H1 (cell line): ENCODE results near the gene RBFOX1. TPM values are rescaled to one million over a fixed set of nuclear protein-coding genes. Genes with fewer than 3 reads are reported as not detected.

Experiments used
- CTCF ChIA-PET: fragments of 300-600 bp; sonication (Branson Sonifier 250); formaldehyde crosslinking; loops from one replicate; lab custom pipeline; 2021; ENCODE audit not compliant: partially characterized antibody; lab: Charles Lee
- POLR2A ChIA-PET: fragments of 300-600 bp; sonication (Branson Sonifier 250); formaldehyde crosslinking; loops from one replicate; lab custom pipeline; 2021; ENCODE audit warnings: inconsistent platforms; ENCODE audit not compliant: partially characterized antibody; lab: Charles Lee
- DNase-seq, 2 experiments: peaks; one replicate each; pipeline versions ENCODE4 v3.0.0 to v3.0.0-alpha.2; 2010 to 2022; ENCODE audit warnings: low spot score in 2 of 2, low read depth in 1 of 2, mixed read lengths in 1 of 2
- FAIRE-seq: peaks from 2 replicates; lab custom pipeline; 2011; peaks lifted over from hg19 to GRCh38; lab: Jason Lieb, UNC
- H2AFZ ChIP-seq: 2 replicates; pipeline ENCODE4 v1.8.1; 2012; ENCODE audit warnings: low read length, inconsistent platforms
- H2AK5ac ChIP-seq: 2 replicates; pipeline ENCODE4 v1.6.1; 2013; ENCODE audit warnings: low read depth, low read length
- H2BK120ac ChIP-seq: replicated peaks from 2 replicates; pipeline ENCODE3; 2013; ENCODE audit warnings: low read depth, low read length, inconsistent platforms
- H2BK12ac ChIP-seq: 2 replicates; pipeline ENCODE4 v1.6.1; 2013; ENCODE audit warnings: low read depth, low read length
- H2BK15ac ChIP-seq: 2 replicates; pipeline ENCODE4 v1.6.1; 2013; ENCODE audit warnings: low read length
- H2BK20ac ChIP-seq: 2 replicates; pipeline ENCODE4 v1.6.1; 2013; ENCODE audit warnings: low read length
- H2BK5ac ChIP-seq: 2 replicates; pipeline ENCODE4 v1.6.1; 2013; ENCODE audit warnings: low read depth, low read length
- H3K14ac ChIP-seq: 2 replicates; pipeline ENCODE4 v1.6.1; 2013; ENCODE audit warnings: inconsistent platforms; ENCODE audit not compliant: insufficient read length
- H3K18ac ChIP-seq: 2 replicates; pipeline ENCODE4 v1.6.1; 2013; ENCODE audit warnings: low read length; ENCODE audit errors: extremely low read depth
- H3K23ac ChIP-seq: 2 replicates; pipeline ENCODE4 v1.6.1; 2013; ENCODE audit warnings: inconsistent platforms; ENCODE audit not compliant: insufficient read length
- H3K23me2 ChIP-seq: 2 replicates; pipeline ENCODE4 v1.6.1; 2013; ENCODE audit warnings: low read depth, low read length
- H3K27ac ChIP-seq: 2 replicates; pipeline ENCODE4 v1.6.1; 2011; ENCODE audit warnings: low read depth, low read length, inconsistent platforms
- H3K27me3 ChIP-seq, 4 experiments: replicated peaks in 1 of 4; 1 replicate in 1 of 4; 2 replicates in 3 of 4; pipeline versions ENCODE4 v1.6.1 to v1.8.1; 2011 to 2013; ENCODE audit warnings: low read length in 3 of 4, mild to moderate bottlenecking in 3 of 4, inconsistent platforms in 2 of 4, mixed read lengths in 2 of 4, moderate library complexity in 1 of 4; ENCODE audit not compliant: control insufficient read depth in 3 of 4, insufficient read depth in 3 of 4; ENCODE audit errors: extremely low read depth in 1 of 4
- H3K36me3 ChIP-seq, 4 experiments: 2 replicates each; pipeline versions ENCODE4 v1.6.1 to v1.8.1; 2011 to 2013; ENCODE audit warnings: mild to moderate bottlenecking in 4 of 4, low read length in 3 of 4, moderate library complexity in 2 of 4, control low read depth in 1 of 4, inconsistent platforms in 1 of 4; ENCODE audit not compliant: insufficient read depth in 4 of 4, control insufficient read depth in 2 of 4
- H3K4ac ChIP-seq: replicated peaks from 2 replicates; pipeline ENCODE3; 2013; ENCODE audit warnings: low read length, low read depth, mixed read lengths, inconsistent platforms; ENCODE audit not compliant: insufficient read length
- H3K4me1 ChIP-seq, 4 experiments: replicated peaks in 1 of 4; 1 replicate in 1 of 4; 2 replicates in 3 of 4; pipeline versions ENCODE4 v1.6.1 to v1.8.1; 2011 to 2013; ENCODE audit warnings: low read length in 3 of 4, inconsistent platforms in 2 of 4, mixed read lengths in 1 of 4; ENCODE audit not compliant: insufficient read depth in 4 of 4, control insufficient read depth in 3 of 4
- H3K4me2 ChIP-seq, 2 experiments: 2 replicates each; pipeline versions ENCODE4 v1.6.1 to v1.8.1; 2011 to 2013; ENCODE audit warnings: low read depth in 2 of 2, low read length in 2 of 2, control low read depth in 1 of 2, inconsistent platforms in 1 of 2, mild to moderate bottlenecking in 1 of 2; ENCODE audit not compliant: insufficient read depth in 1 of 2
- H3K4me3 ChIP-seq, 4 experiments: fragments of 200-600, 300-600 bp in 1 of 4; sonication (generic), shearing (Covaris generic), sonication (Bioruptor Twin) in 1 of 4; 2 replicates each; pipeline versions ENCODE4 v1.5.1 to v1.8.1; 2011 to 2016; ENCODE audit warnings: low read length in 4 of 4, low read depth in 3 of 4, control low read depth in 2 of 4, inconsistent platforms in 2 of 4, mild to moderate bottlenecking in 2 of 4, mixed read lengths in 1 of 4, moderate library complexity in 1 of 4; ENCODE audit not compliant: insufficient read depth in 2 of 4; ENCODE audit errors: extremely low read depth in 1 of 4
- H3K56ac ChIP-seq: replicated peaks from 2 replicates; pipeline ENCODE3; 2013; ENCODE audit warnings: low read depth, mild to moderate bottlenecking, mixed read lengths, low read length, inconsistent platforms; ENCODE audit not compliant: insufficient read length
- H3K79me1 ChIP-seq: 2 replicates; pipeline ENCODE4 v1.6.1; 2013; ENCODE audit warnings: low read depth, low read length, control low read depth
- H3K79me2 ChIP-seq, 2 experiments: 2 replicates each; pipeline versions ENCODE4 v1.6.1 to v1.8.1; 2012 to 2013; ENCODE audit warnings: low read length in 2 of 2, mild to moderate bottlenecking in 2 of 2, inconsistent platforms in 1 of 2; ENCODE audit not compliant: insufficient read depth in 2 of 2, control insufficient read depth in 1 of 2
- H3K9ac ChIP-seq, 4 experiments: replicated peaks in 1 of 4; 1 replicate in 1 of 4; 2 replicates in 3 of 4; pipeline versions ENCODE4 v1.6.1 to v1.8.1; 2011 to 2013; ENCODE audit warnings: low read depth in 3 of 4, low read length in 3 of 4, control low read depth in 2 of 4, mild to moderate bottlenecking in 2 of 4, moderate library complexity in 2 of 4, inconsistent platforms in 1 of 4; ENCODE audit errors: extremely low read depth in 1 of 4
- H3K9me3 ChIP-seq, 2 experiments: 2 replicates each; pipeline versions ENCODE4 v1.6.1 to v1.8.1; 2012 to 2013; ENCODE audit warnings: mild to moderate bottlenecking in 2 of 2, moderate library complexity in 2 of 2, control low read depth in 1 of 2, inconsistent platforms in 1 of 2, low read depth in 1 of 2, low read length in 1 of 2, mixed read lengths in 1 of 2; ENCODE audit not compliant: insufficient read depth in 2 of 2
- H4K20me1 ChIP-seq, 2 experiments: replicated peaks in 1 of 2; 2 replicates each; pipeline versions ENCODE3 to v1.8.1; 2011 to 2013; ENCODE audit warnings: inconsistent platforms in 2 of 2, low read length in 2 of 2, mild to moderate bottlenecking in 1 of 2; ENCODE audit not compliant: insufficient read depth in 2 of 2, control insufficient read depth in 1 of 2
- H4K5ac ChIP-seq: 2 replicates; pipeline ENCODE4 v1.6.1; 2013; ENCODE audit warnings: low read length, low read depth, mixed read lengths, inconsistent platforms; ENCODE audit not compliant: insufficient read length
- H4K8ac ChIP-seq: 2 replicates; pipeline ENCODE4 v1.8.0; 2013; ENCODE audit warnings: mild to moderate bottlenecking, moderate library complexity, low read length, inconsistent platforms; ENCODE audit not compliant: insufficient read depth; ENCODE audit errors: extremely low read depth
- H4K91ac ChIP-seq: replicated peaks from 2 replicates; pipeline ENCODE3; 2013; ENCODE audit warnings: low read length, mixed read lengths, inconsistent platforms; ENCODE audit not compliant: insufficient read length
- WGBS, 2 experiments: shearing (Covaris generic) in 1 of 2; methylation state at CpG; one replicate each; pipeline versions ENCODE4 v1.1.6 to v1.1.7; 2013 to 2015; ENCODE audit warnings: low lambda C conversion rate in 2 of 2, mixed read lengths in 2 of 2, inconsistent platforms in 1 of 2, low coverage in 1 of 2, missing lambda C conversion rate in 1 of 2; ENCODE audit not compliant: insufficient replicate concordance in 2 of 2, insufficient coverage in 1 of 2, insufficient read length in 1 of 2; ENCODE audit errors: extremely low coverage in 1 of 2, missing lambda C conversion rate in 1 of 2; 5-methylcytosine and 5-hydroxymethylcytosine counted together
- polyA plus RNA-seq, 7 experiments: library from polyadenylated mRNA; depleted of rRNA in 3 of 7; stranded (reverse) in 5 of 7; unstranded in 2 of 7; fragments of >200 nt in 5 of 7; fragments of 200-250 nt in 2 of 7; gene quantifications; 1 replicate in 5 of 7; 2 replicates in 1 of 7; 4 replicates in 1 of 7; pipeline versions ENCODE4 v1.2.1 to v1.2.3, GENCODE V29; 2011 to 2013; ENCODE audit warnings: missing spikeins in 2 of 7, mixed read lengths in 2 of 7
- total RNA-seq: library from RNA; stranded (reverse); fragmentation: NEBNext Ultra II Directional; extraction: Animal tissue kit (Norgen Biotek cat#: 25700); gene quantifications from 2 replicates; pipeline ENCODE4 v1.2.1, GENCODE V29; 2021

The RBFOX1 gene
- total and polyA plus RNA-seq, 2 of the 8 experiments (the other 6 are each of a cell fraction or from before 2014, with no cell fraction given): 1.7 to 2.8 TPM

DNA sequence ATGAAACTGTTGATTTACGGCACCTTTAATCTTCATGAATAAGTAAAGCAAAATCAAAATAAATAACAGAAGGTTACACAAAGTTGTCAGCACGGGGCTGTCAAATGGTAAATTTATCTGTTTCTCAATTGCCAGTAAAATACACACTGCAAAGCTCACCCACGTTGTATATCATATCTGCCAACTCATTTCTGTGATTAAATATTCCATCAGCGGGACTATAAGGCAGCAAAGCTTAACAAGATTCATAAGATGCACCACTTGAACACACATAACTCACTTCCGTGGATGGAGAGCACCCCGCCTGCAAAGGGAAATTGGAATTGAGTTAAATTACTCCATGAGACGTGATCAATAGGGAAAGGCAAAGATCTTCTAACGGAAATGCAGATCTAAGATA, 280.0 kb downstream of the RBFOX1 start:
- no peak overlapping the region for H2AFZ ChIP-seq
- no peak overlapping the region for H2BK12ac ChIP-seq
- no peaks in the 10 kb centered on the region for H4K20me1 ChIP-seq
- no peak overlapping the region for H3K27ac ChIP-seq
- H2AK5ac ChIP-seq: no peak overlapping the region
- 91% methylated on average over 8 of the region's 8 CpGs; no CpG with 5 or more reads in 1 of the 2 experiments for WGBS, 2 experiments
- no peak overlapping the region for H2BK120ac ChIP-seq
- ChIA-PET POLR2A (no interaction called here), CTCF (no interaction called here)
- no peaks in the 10 kb centered on the region for H3K23me2 ChIP-seq
- H3K23ac ChIP-seq: no peak overlapping the region
- no peak overlapping the region for H2BK15ac ChIP-seq
- no peaks in the 10 kb centered on the region for H3K4me1 ChIP-seq
- H3K79me2 ChIP-seq: no peaks in the 10 kb centered on the region
- no peak overlapping the region for H3K56ac ChIP-seq
- peaks cover 4 to 8% of the 10 kb centered on the region in 2 experiments; a peak in 2 of 4 replicates for H3K9me3 ChIP-seq
- H3K27me3 ChIP-seq: no peaks in the 10 kb centered on the region
- 0 out of 8 replicates have a peak, but pooled peaks cover 0 to 2% (median 0%) of the 10 kb centered on the region in 4 experiments for H3K36me3 ChIP-seq
- no peaks in the 10 kb centered on the region for H3K79me1 ChIP-seq
- H3K4ac ChIP-seq: no peak overlapping the region
- H4K5ac ChIP-seq: no peak overlapping the region
- FAIRE-seq (no peak), DNase-seq (no peak)
- H4K8ac ChIP-seq: no peak overlapping the region
- no peak overlapping the region for H2BK20ac ChIP-seq
- no peak overlapping the region for H2BK5ac ChIP-seq
- H3K4me2 ChIP-seq: no peak overlapping the region
- no peak overlapping the region for H3K4me3 ChIP-seq
- H4K91ac ChIP-seq: no peak overlapping the region
- H3K18ac ChIP-seq: no peak overlapping the region
- no peak overlapping the region for H3K9ac ChIP-seq
- H3K14ac ChIP-seq: no peak overlapping the region
